Measurements from ENCODE around the gene ZNF438. TPM values are rescaled to one million over a fixed set of nuclear protein-coding genes. Genes with fewer than 3 reads are reported as not detected.

Gene ZNF438
- total and polyA plus RNA-seq, 3 experiments from 2014 or later: 2.9 to 4.2 (median 3.9) TPM

GRCh38 chr10:30848396-30849032 is 183.2 kb downstream of the ZNF438 start:
- peak in 1 of 5 donors; percentile 24 for DNase-seq
- H3K27me3 Mint-ChIP-seq: peaks cover 0 to 2% of the 10 kb centered on the region in 2 donors

GRCh38 chr10:30847642-30848041 is 184.0 kb downstream of the ZNF438 start:
- Mint-ChIP-seq H3K27me3 (peaks cover 0 to 2% of the 10 kb centered on the region in 2 donors), H3K4me1 (peaks cover 0 to 5% (median 0%) of the 10 kb centered on the region in 3 donors), H3K9me3 (no peaks in the 10 kb centered on the region), H3K27ac (no peak overlapping the region), H3K36me3 (peaks cover 0 to 8% (median 7%) of the 10 kb centered on the region in 3 donors), H3K4me3 (no peak overlapping the region)
- H3K9me3 ChIP-seq (ENCODE audit: low read length): no peaks in the 10 kb centered on the region
- no peaks in the 10 kb centered on the region for H3K36me3 ChIP-seq (ENCODE audit: insufficient read depth, low read length)
- H3K4me1 ChIP-seq (ENCODE audit: insufficient read depth, low read length): no peaks in the 10 kb centered on the region
- no peaks in the 10 kb centered on the region for H3K27me3 ChIP-seq (ENCODE audit: insufficient read depth, low read length, poor library complexity, severe bottlenecking)
- no peak for DNase-seq
- H3K27ac ChIP-seq (ENCODE audit: low read depth, low read length): no peak overlapping the region
- no peak overlapping the region for H3K4me3 ChIP-seq (ENCODE audit: low read length)
- ChIA-PET POLR2A (no interaction called here), CTCF (interaction anchor here (1.0 to 1.9 kb wide), 3 partner anchors 63 to 96 kb away, joined by 4 to 8 read pairs (median 5); no protein-coding TSS in a partner anchor)

More at GRCh38 chr10:30848396-30849032, 183.2 kb downstream of the ZNF438 start:
- no peaks in the 10 kb centered on the region for H3K4me1 ChIP-seq (ENCODE audit: insufficient read depth, low read length)
- Mint-ChIP-seq H3K4me1 (peaks cover 0 to 5% (median 0%) of the 10 kb centered on the region in 3 donors), H3K4me3 (no peak overlapping the region), H3K36me3 (peaks cover 0 to 8% (median 7%) of the 10 kb centered on the region in 3 donors), H3K9me3 (no peaks in the 10 kb centered on the region), H3K27ac (peak overlapping the region in 1 of 8 donors; percentile 3)
- H3K27ac ChIP-seq (ENCODE audit: low read depth, low read length): no peak overlapping the region
- ChIA-PET POLR2A (no interaction called here), CTCF (no interaction called here)
- no peaks in the 10 kb centered on the region for H3K9me3 ChIP-seq (ENCODE audit: low read length)
- no peaks in the 10 kb centered on the region for H3K36me3 ChIP-seq (ENCODE audit: insufficient read depth, low read length)
- no peak overlapping the region for H3K4me3 ChIP-seq (ENCODE audit: low read length)
- no peaks in the 10 kb centered on the region for H3K27me3 ChIP-seq (ENCODE audit: insufficient read depth, low read length, poor library complexity, severe bottlenecking)

- H3K36me3 ChIP-seq (ENCODE audit: insufficient read depth, low read length): no peaks in the 10 kb centered on the region
- H3K9me3 ChIP-seq (ENCODE audit: low read length): no peaks in the 10 kb centered on the region
- no peaks in the 10 kb centered on the region for H3K9me3 Mint-ChIP-seq
- H3K4me1 Mint-ChIP-seq: peaks cover 0 to 5% (median 0%) of the 10 kb centered on the region in 3 donors
- CTCF ChIA-PET: interaction anchor here (1.0 to 1.9 kb wide), 3 partner anchors 63 to 95 kb away, joined by 4 to 8 read pairs (median 5); no protein-coding TSS in a partner anchor
- H3K27me3 ChIP-seq (ENCODE audit: insufficient read depth, low read length, poor library complexity, severe bottlenecking): no peaks in the 10 kb centered on the region
- no peak overlapping the region for H3K27ac Mint-ChIP-seq
- H3K4me1 ChIP-seq (ENCODE audit: insufficient read depth, low read length): no peaks in the 10 kb centered on the region
- peaks cover 0 to 8% (median 7%) of the 10 kb centered on the region in 3 donors for H3K36me3 Mint-ChIP-seq
- POLR2A ChIA-PET: no interaction called here
- peaks cover 0 to 2% of the 10 kb centered on the region in 2 donors for H3K27me3 Mint-ChIP-seq
- H3K4me3 Mint-ChIP-seq: no peak overlapping the region
- no peak overlapping the region for H3K27ac ChIP-seq (ENCODE audit: low read depth, low read length)
- H3K4me3 ChIP-seq (ENCODE audit: low read length): no peak overlapping the region
- DNase-seq: no peak
Observed at GRCh38 chr10:30847199-30847598, 184.5 kb downstream of the ZNF438 start.

GRCh38 chr10:30846710-30847109 is 185.0 kb downstream of the ZNF438 start:
- Histone ChIP-seq H3K27ac (ENCODE audit: low read depth, low read length) (no peak overlapping the region), H3K36me3 (ENCODE audit: insufficient read depth, low read length) (no peaks in the 10 kb centered on the region), H3K4me3 (ENCODE audit: low read length) (no peak overlapping the region), H3K4me1 (ENCODE audit: insufficient read depth, low read length) (no peaks in the 10 kb centered on the region), H3K9me3 (ENCODE audit: low read length) (no peaks in the 10 kb centered on the region), H3K27me3 (ENCODE audit: insufficient read depth, low read length, poor library complexity, severe bottlenecking) (no peaks in the 10 kb centered on the region)
- Mint-ChIP-seq H3K27me3 (peaks cover 0 to 2% of the 10 kb centered on the region in 2 donors), H3K4me1 (peaks cover 0 to 5% (median 0%) of the 10 kb centered on the region in 3 donors), H3K4me3 (no peak overlapping the region), H3K27ac (no peak overlapping the region), H3K9me3 (no peaks in the 10 kb centered on the region), H3K36me3 (peaks cover 0 to 8% (median 7%) of the 10 kb centered on the region in 3 donors)
- CTCF ChIA-PET: interaction anchor here (1.0 to 1.9 kb wide), 3 partner anchors 62 to 95 kb away, joined by 4 to 8 read pairs (median 5); no protein-coding TSS in a partner anchor
- no peak for DNase-seq
- POLR2A ChIA-PET: no interaction called here

GRCh38 chr10:30842894-30843293 is 188.8 kb downstream of the ZNF438 start:
- ChIA-PET CTCF (no interaction called here), POLR2A (no interaction called here)
- Histone ChIP-seq H3K4me1 (ENCODE audit: insufficient read depth, low read length) (no peaks in the 10 kb centered on the region), H3K4me3 (ENCODE audit: low read length) (no peak overlapping the region), H3K27ac (ENCODE audit: low read depth, low read length) (no peak overlapping the region), H3K27me3 (ENCODE audit: insufficient read depth, low read length, poor library complexity, severe bottlenecking) (no peaks in the 10 kb centered on the region), H3K36me3 (ENCODE audit: insufficient read depth, low read length) (no peaks in the 10 kb centered on the region), H3K9me3 (ENCODE audit: low read length) (no peaks in the 10 kb centered on the region)
- Mint-ChIP-seq H3K4me1 (no peaks in the 10 kb centered on the region), H3K9me3 (no peaks in the 10 kb centered on the region), H3K27ac (peak overlapping the region in 1 of 8 donors; percentile 58), H3K36me3 (peaks cover 0 to 6% (median 3%) of the 10 kb centered on the region in 3 donors), H3K27me3 (peaks cover 0 to 3% of the 10 kb centered on the region in 2 donors), H3K4me3 (no peak overlapping the region)
- no peak for DNase-seq

GRCh38 chr10:30842185-30842584 is 189.5 kb downstream of the ZNF438 start:
- ChIA-PET CTCF (no interaction called here), POLR2A (no interaction called here)
- Mint-ChIP-seq H3K27ac (no peak overlapping the region), H3K27me3 (peaks cover 0 to 3% of the 10 kb centered on the region in 2 donors), H3K4me3 (no peak overlapping the region), H3K4me1 (no peaks in the 10 kb centered on the region), H3K9me3 (no peaks in the 10 kb centered on the region), H3K36me3 (peaks cover 0 to 9% (median 6%) of the 10 kb centered on the region in 3 donors)
- H3K4me3 ChIP-seq (ENCODE audit: low read length): no peak overlapping the region
- no peak for DNase-seq
- no peaks in the 10 kb centered on the region for H3K4me1 ChIP-seq (ENCODE audit: insufficient read depth, low read length)
- no peaks in the 10 kb centered on the region for H3K27me3 ChIP-seq (ENCODE audit: insufficient read depth, low read length, poor library complexity, severe bottlenecking)
- H3K27ac ChIP-seq (ENCODE audit: low read depth, low read length): no peak overlapping the region
- no peaks in the 10 kb centered on the region for H3K36me3 ChIP-seq (ENCODE audit: insufficient read depth, low read length)
- no peaks in the 10 kb centered on the region for H3K9me3 ChIP-seq (ENCODE audit: low read length)

GRCh38 chr10:30840395-30841050 is 191.1 kb downstream of the ZNF438 start:
- H3K36me3 Mint-ChIP-seq: peaks cover 0 to 14% (median 7%) of the 10 kb centered on the region in 3 donors
- CTCF ChIA-PET: no interaction called here

GRCh38 chr10:30839652-30840051 is 192.0 kb downstream of the ZNF438 start:
- no peak overlapping the region for H3K27ac ChIP-seq (ENCODE audit: low read depth, low read length)

More at GRCh38 chr10:30840395-30841050, 191.1 kb downstream of the ZNF438 start:
- Mint-ChIP-seq H3K27ac (no peak overlapping the region), H3K27me3 (peaks cover 0 to 3% of the 10 kb centered on the region in 2 donors), H3K4me3 (no peak overlapping the region), H3K9me3 (no peaks in the 10 kb centered on the region), H3K4me1 (no peaks in the 10 kb centered on the region)
- DNase-seq: no peak
- Histone ChIP-seq H3K27me3 (ENCODE audit: insufficient read depth, low read length, poor library complexity, severe bottlenecking) (no peaks in the 10 kb centered on the region), H3K9me3 (ENCODE audit: low read length) (no peaks in the 10 kb centered on the region), H3K4me3 (ENCODE audit: low read length) (no peak overlapping the region), H3K4me1 (ENCODE audit: insufficient read depth, low read length) (no peaks in the 10 kb centered on the region), H3K27ac (ENCODE audit: low read depth, low read length) (no peak overlapping the region), H3K36me3 (ENCODE audit: insufficient read depth, low read length) (no peaks in the 10 kb centered on the region)
- POLR2A ChIA-PET: no interaction called here

More at GRCh38 chr10:30839652-30840051, 192.0 kb downstream of the ZNF438 start:
- DNase-seq: no peak
- H3K9me3 ChIP-seq (ENCODE audit: low read length): no peaks in the 10 kb centered on the region
- H3K27me3 ChIP-seq (ENCODE audit: insufficient read depth, low read length, poor library complexity, severe bottlenecking): no peaks in the 10 kb centered on the region
- CTCF ChIA-PET: no interaction called here
- no peak overlapping the region for H3K4me3 Mint-ChIP-seq
- H3K9me3 Mint-ChIP-seq: no peaks in the 10 kb centered on the region
- H3K4me3 ChIP-seq (ENCODE audit: low read length): no peak overlapping the region
- no peaks in the 10 kb centered on the region for H3K4me1 Mint-ChIP-seq
- H3K27me3 Mint-ChIP-seq: peaks cover 0 to 3% of the 10 kb centered on the region in 2 donors
- POLR2A ChIA-PET: no interaction called here
- no peak overlapping the region for H3K27ac Mint-ChIP-seq
- H3K4me1 ChIP-seq (ENCODE audit: insufficient read depth, low read length): no peaks in the 10 kb centered on the region
- peaks cover 0 to 14% (median 7%) of the 10 kb centered on the region in 3 donors for H3K36me3 Mint-ChIP-seq
- H3K36me3 ChIP-seq (ENCODE audit: insufficient read depth, low read length): no peaks in the 10 kb centered on the region

All from CD8-positive, alpha-beta memory T cell (primary cell).